Activated CD8-positive, alpha-beta T cell treated with anti-CD3 and anti-CD28 coated beads for 36 hours (primary cell): ENCODE measurements around the gene ABCA4. TPM values are rescaled to one million over a fixed set of nuclear protein-coding genes. Genes with fewer than 3 reads are reported as not detected.

Experiments
- ATAC-seq: fragments of 200-7000 bp; cut with Tn5 transposase; one replicate; pipeline ENCODE4 v1.10.0; 2021; ENCODE audit warnings: mild to moderate bottlenecking, moderate library complexity
- CTCF ChIA-PET: fragments of 350-600 bp; sonication (Branson Sonifier 250); formaldehyde crosslinking; loops from one replicate; lab custom pipeline; 2021; ENCODE audit warnings: antibody characterized with exemption; lab: Charles Lee
- POLR2A ChIA-PET: fragments of 350-600 bp; sonication (Branson Sonifier 250); formaldehyde crosslinking; loops from one replicate; lab custom pipeline; 2021; ENCODE audit warnings: antibody characterized with exemption; lab: Charles Lee
- DNase-seq: peaks from one replicate; pipeline ENCODE4 v3.0.0-alpha.2; 2020
- H3K27ac Mint-ChIP-seq: one replicate; pipeline ENCODE4 v1.8.0; 2021; ENCODE audit warnings: mild to moderate bottlenecking, mixed read lengths
- H3K27me3 Mint-ChIP-seq: one replicate; pipeline ENCODE4 v1.8.0; 2021; ENCODE audit warnings: mixed read lengths
- H3K36me3 Mint-ChIP-seq: one replicate; pipeline ENCODE4 v1.8.0; 2021; ENCODE audit warnings: low read depth, mixed read lengths
- H3K4me1 Mint-ChIP-seq: one replicate; pipeline ENCODE4 v1.8.0; 2021; ENCODE audit warnings: low read depth, mixed read lengths
- H3K4me3 Mint-ChIP-seq: one replicate; pipeline ENCODE4 v1.8.0; 2021; ENCODE audit warnings: mild to moderate bottlenecking, moderate library complexity, mixed read lengths
- H3K9me3 Mint-ChIP-seq: one replicate; pipeline ENCODE4 v1.8.0; 2021; ENCODE audit warnings: mixed read lengths
- CTCF ChIP-seq: fragments of 200-600 bp; IDR thresholded peaks from one replicate; pipeline ENCODE4 v1.8.0; 2022; ENCODE audit warnings: antibody characterized with exemption, mild to moderate bottlenecking
- intact Hi-C: fragments of 100-400 bp; cut with micrococcal nuclease; formaldehyde crosslinking; loops from one replicate; pipeline ENCODE4 v1.10.0; 2022
- total RNA-seq, 2 experiments: library from RNA; stranded (reverse); gene quantifications; one replicate each; pipeline ENCODE4 v1.2.3, GENCODE V29; 2021

The ABCA4 gene
- total RNA-seq, 2 experiments from 2014 or later = not detected

- H3K4me3 Mint-ChIP-seq = no peak overlapping the region
- no peak overlapping the region for H3K27ac Mint-ChIP-seq
- no peaks in the 10 kb centered on the region for H3K9me3 Mint-ChIP-seq
- TF ChIP-seq CTCF = no peak
- no peak for DNase-seq
- intact Hi-C loops = no loop called here
- ChIA-PET POLR2A (no interaction called here), CTCF (no interaction called here)
- peaks cover 1% of the 10 kb centered on the region for H3K27me3 Mint-ChIP-seq
- H3K4me1 Mint-ChIP-seq = no peaks in the 10 kb centered on the region
- no peak for ATAC-seq
- H3K36me3 Mint-ChIP-seq = no peaks in the 10 kb centered on the region
These were observed 2.5 kb downstream of the ABCA4 start for GRCh38 chr1:94118471-94118870.

- ChIA-PET POLR2A (no interaction called here), CTCF (no interaction called here)
- no peaks in the 10 kb centered on the region for H3K9me3 Mint-ChIP-seq
- H3K4me1 Mint-ChIP-seq = no peaks in the 10 kb centered on the region
- H3K27ac Mint-ChIP-seq = no peak overlapping the region
- peaks cover 1% of the 10 kb centered on the region for H3K27me3 Mint-ChIP-seq
- H3K36me3 Mint-ChIP-seq = no peaks in the 10 kb centered on the region
- TF ChIP-seq CTCF = no peak
- no peak for DNase-seq
- no peak for ATAC-seq
- intact Hi-C loops = no loop called here
- no peak overlapping the region for H3K4me3 Mint-ChIP-seq
These were observed 2.9 kb downstream of the ABCA4 start for GRCh38 chr1:94118013-94118412.

GRCh38 chr1:94117259-94117851 lies 3.6 kb downstream of the ABCA4 start:
- POLR2A ChIA-PET = no interaction called here
- Mint-ChIP-seq H3K27me3 (peaks cover 1% of the 10 kb centered on the region), H3K4me1 (no peaks in the 10 kb centered on the region), H3K9me3 (no peaks in the 10 kb centered on the region), H3K27ac (no peak overlapping the region), H3K4me3 (no peak overlapping the region), H3K36me3 (no peaks in the 10 kb centered on the region)
- intact Hi-C loops = no loop called here
- no peak for TF ChIP-seq CTCF
- CTCF ChIA-PET = no interaction called here
- DNase-seq (no peak), ATAC-seq (no peak)

GRCh38 chr1:94115900-94116436 lies 5.0 kb downstream of the ABCA4 start:
- no peak for TF ChIP-seq CTCF
- Mint-ChIP-seq H3K27ac (no peak overlapping the region), H3K9me3 (no peaks in the 10 kb centered on the region), H3K27me3 (peaks cover 1% of the 10 kb centered on the region), H3K4me3 (no peak overlapping the region), H3K36me3 (no peaks in the 10 kb centered on the region), H3K4me1 (no peaks in the 10 kb centered on the region)
- DNase-seq (no peak), ATAC-seq (no peak)
- CTCF ChIA-PET = interaction anchor here (0.6 kb wide), 1 partner anchor 348 kb away, joined by 3 read pairs; no protein-coding TSS in a partner anchor
- intact Hi-C loops = no loop called here
- POLR2A ChIA-PET = no interaction called here

GRCh38 chr1:94115254-94115899 lies 5.6 kb downstream of the ABCA4 start:
- ChIA-PET POLR2A (no interaction called here), CTCF (interaction anchor here (0.6 kb wide), 1 partner anchor 349 kb away, joined by 3 read pairs; no protein-coding TSS in a partner anchor)
- no peaks in the 10 kb centered on the region for H3K9me3 Mint-ChIP-seq
- DNase-seq (no peak), ATAC-seq (no peak)
- no peak overlapping the region for H3K4me3 Mint-ChIP-seq
- TF ChIP-seq CTCF = no peak
- H3K27me3 Mint-ChIP-seq = peaks cover 1% of the 10 kb centered on the region
- no peaks in the 10 kb centered on the region for H3K4me1 Mint-ChIP-seq
- intact Hi-C loops = no loop called here
- no peaks in the 10 kb centered on the region for H3K36me3 Mint-ChIP-seq
- no peak overlapping the region for H3K27ac Mint-ChIP-seq
